Spleen (tissue), 7 donors: ENCODE data around the gene NOD2.

Source experiments
- CTCF ChIP-seq, 11 experiments: fragments of 200-600 bp in 7 of 11; fragments of 450-650 bp in 4 of 11; sonication (generic) in 4 of 11; IDR thresholded peaks in 8 of 11; conservative IDR thresholded peaks in 3 of 11; 1 replicate in 7 of 11; 2 replicates in 4 of 11; pipeline versions ENCODE4 v1.4.0 to v1.8.0; 2016 to 2021; ENCODE audit warnings: antibody characterized with exemption in 11 of 11, inconsistent platforms in 4 of 11, mild to moderate bottlenecking in 1 of 11
- POLR2A ChIP-seq, 3 donors: fragments of 450-650 bp; IDR thresholded peaks; one replicate each; pipeline ENCODE4 v1.5.1; 2017; ENCODE audit warnings: antibody characterized with exemption in 3 of 3, mild to moderate bottlenecking in 1 of 3
- POLR2AphosphoS5 ChIP-seq, 3 donors: sonication (generic); formaldehyde crosslinking; IDR thresholded peaks; one replicate each; pipeline ENCODE4 v1.5.1; 2017; ENCODE audit warnings: antibody characterized with exemption in 3 of 3
- donor health status: DM: no; HTN: no; CAD: no; lungs with moderate emphysema.
- donor health status: DM: no; HTN: no; CAD: no.
- donor health status: DM: no; HTN: no; CAD: no.

GRCh38 chr16:50717091-50717490 is 23.7 kb downstream of the NOD2 start:
- TF ChIP-seq CTCF (IDR thresholded peaks at IDR 0.05 in 8 of 11, conservative IDR thresholded peaks at IDR 0.05 in 3 of 11): no peak
- TF ChIP-seq POLR2AphosphoS5 (IDR thresholded peaks at IDR 0.05): no peak
- TF ChIP-seq POLR2A (IDR thresholded peaks at IDR 0.05): no peak
